Thoracic aorta (tissue), 2 donors: ENCODE results near the gene FAM186B. TPM values are rescaled to one million over a fixed set of nuclear protein-coding genes. Genes with fewer than 3 reads are reported as not detected.
A peak's percentile ranks its signal among the peaks of the same experiment; 100 is the strongest.

Experiments
- ATAC-seq: fragments of 150-250 bp; one replicate; pipeline ENCODE4 v1.8.0; 2017; ENCODE audit warnings: low read depth; ENCODE audit not compliant: insufficient number of reproducible peaks, low FRiP score
- DNase-seq: peaks from one replicate; pipeline ENCODE4 v3.0.0-alpha.2; 2020; ENCODE audit warnings: low spot score
- H3K27ac ChIP-seq, 2 donors: fragments of 200-600 bp; sonication (generic); 1 replicate in 1 of 2; 2 replicates in 1 of 2; pipeline ENCODE4 v1.5.1; 2016; ENCODE audit warnings: mild to moderate bottlenecking in 2 of 2, moderate library complexity in 2 of 2
- H3K27me3 ChIP-seq: fragments of 200-600 bp; sonication (generic); replicated peaks from 2 replicates; pipeline ENCODE4 v1.6.0; 2016; ENCODE audit warnings: mild to moderate bottlenecking; ENCODE audit not compliant: insufficient read depth
- H3K36me3 ChIP-seq: fragments of 200-600 bp; sonication (generic); one replicate; pipeline ENCODE4 v1.5.1; 2016
- H3K4me1 ChIP-seq, 2 donors: fragments of 200-600 bp; sonication (generic); 1 replicate in 1 of 2; 2 replicates in 1 of 2; pipeline versions ENCODE4 v1.5.1 to v1.6.0; 2016; ENCODE audit warnings: low read depth in 2 of 2, mild to moderate bottlenecking in 1 of 2; ENCODE audit not compliant: control insufficient read depth in 1 of 2
- H3K4me3 ChIP-seq: fragments of 200-600 bp; sonication (generic); 2 replicates; pipeline ENCODE4 v1.5.1; 2016; ENCODE audit warnings: mild to moderate bottlenecking
- H3K9me3 ChIP-seq: fragments of 200-600 bp; sonication (generic); 2 replicates; pipeline ENCODE4 v1.5.1; 2016
- total RNA-seq, 2 donors: library from RNA; depleted of rRNA; stranded (reverse); fragments of >200 nt; gene quantifications; one replicate each; pipeline versions ENCODE4 v1.1.0 to v1.2.3, GENCODE V29; 2016
- TF ChIP-seq, protein P1 (sequence below): fragments of 200-600 bp; sonication (generic); IDR thresholded peaks from one replicate; pipeline ENCODE4 v1.5.1; 2019; ENCODE audit warnings: antibody characterized with exemption

FAM186B gene
- total RNA-seq, 2 donors from 2014 or later = 0.42 to 0.54 TPM

DNA sequence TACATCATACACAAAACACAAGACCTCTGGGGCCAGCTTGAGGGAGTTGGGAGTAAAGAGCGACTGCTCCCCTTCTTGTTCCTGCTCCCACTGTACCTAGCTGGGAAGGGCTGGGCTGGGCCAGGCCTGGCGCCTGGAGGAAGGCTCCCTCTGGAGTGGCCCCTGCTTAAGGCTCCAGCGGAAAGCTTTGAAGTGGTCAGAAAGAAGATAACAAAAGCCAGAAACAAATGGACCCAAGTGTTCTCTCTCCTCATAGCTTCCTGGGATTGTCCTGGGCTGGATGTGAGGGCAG lies 43.2 kb upstream of the FAM186B start:
- DNase-seq (no peak), ATAC-seq (no peak)
- TF ChIP-seq, protein P1, sequence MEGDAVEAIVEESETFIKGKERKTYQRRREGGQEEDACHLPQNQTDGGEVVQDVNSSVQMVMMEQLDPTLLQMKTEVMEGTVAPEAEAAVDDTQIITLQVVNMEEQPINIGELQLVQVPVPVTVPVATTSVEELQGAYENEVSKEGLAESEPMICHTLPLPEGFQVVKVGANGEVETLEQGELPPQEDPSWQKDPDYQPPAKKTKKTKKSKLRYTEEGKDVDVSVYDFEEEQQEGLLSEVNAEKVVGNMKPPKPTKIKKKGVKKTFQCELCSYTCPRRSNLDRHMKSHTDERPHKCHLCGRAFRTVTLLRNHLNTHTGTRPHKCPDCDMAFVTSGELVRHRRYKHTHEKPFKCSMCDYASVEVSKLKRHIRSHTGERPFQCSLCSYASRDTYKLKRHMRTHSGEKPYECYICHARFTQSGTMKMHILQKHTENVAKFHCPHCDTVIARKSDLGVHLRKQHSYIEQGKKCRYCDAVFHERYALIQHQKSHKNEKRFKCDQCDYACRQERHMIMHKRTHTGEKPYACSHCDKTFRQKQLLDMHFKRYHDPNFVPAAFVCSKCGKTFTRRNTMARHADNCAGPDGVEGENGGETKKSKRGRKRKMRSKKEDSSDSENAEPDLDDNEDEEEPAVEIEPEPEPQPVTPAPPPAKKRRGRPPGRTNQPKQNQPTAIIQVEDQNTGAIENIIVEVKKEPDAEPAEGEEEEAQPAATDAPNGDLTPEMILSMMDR = no peak
- H3K4me3 ChIP-seq = no peak overlapping the region
- H3K9me3 ChIP-seq = no peaks in the 10 kb centered on the region
- peak overlapping the region in 1 of 2 donors; percentile 63 for H3K27ac ChIP-seq
- peaks cover 14 to 21% of the 10 kb centered on the region in 2 donors for H3K4me1 ChIP-seq
- H3K36me3 ChIP-seq = peaks cover 21% of the 10 kb centered on the region
- no peaks in the 10 kb centered on the region for H3K27me3 ChIP-seq

- H3K27me3 ChIP-seq = no peaks in the 10 kb centered on the region
- DNase-seq (no peak), ATAC-seq (no peak)
- peaks cover 26% of the 10 kb centered on the region for H3K36me3 ChIP-seq
- H3K4me3 ChIP-seq = no peak overlapping the region
- peaks cover 14 to 21% of the 10 kb centered on the region in 2 donors for H3K4me1 ChIP-seq
- no peaks in the 10 kb centered on the region for H3K9me3 ChIP-seq
- H3K27ac ChIP-seq = peak overlapping the region; percentile 37 to 63
- TF ChIP-seq, protein P1 = no peak
Observed at GRCh38 chr12:49647827-49648711, 42.6 kb upstream of the FAM186B start.

DNA sequence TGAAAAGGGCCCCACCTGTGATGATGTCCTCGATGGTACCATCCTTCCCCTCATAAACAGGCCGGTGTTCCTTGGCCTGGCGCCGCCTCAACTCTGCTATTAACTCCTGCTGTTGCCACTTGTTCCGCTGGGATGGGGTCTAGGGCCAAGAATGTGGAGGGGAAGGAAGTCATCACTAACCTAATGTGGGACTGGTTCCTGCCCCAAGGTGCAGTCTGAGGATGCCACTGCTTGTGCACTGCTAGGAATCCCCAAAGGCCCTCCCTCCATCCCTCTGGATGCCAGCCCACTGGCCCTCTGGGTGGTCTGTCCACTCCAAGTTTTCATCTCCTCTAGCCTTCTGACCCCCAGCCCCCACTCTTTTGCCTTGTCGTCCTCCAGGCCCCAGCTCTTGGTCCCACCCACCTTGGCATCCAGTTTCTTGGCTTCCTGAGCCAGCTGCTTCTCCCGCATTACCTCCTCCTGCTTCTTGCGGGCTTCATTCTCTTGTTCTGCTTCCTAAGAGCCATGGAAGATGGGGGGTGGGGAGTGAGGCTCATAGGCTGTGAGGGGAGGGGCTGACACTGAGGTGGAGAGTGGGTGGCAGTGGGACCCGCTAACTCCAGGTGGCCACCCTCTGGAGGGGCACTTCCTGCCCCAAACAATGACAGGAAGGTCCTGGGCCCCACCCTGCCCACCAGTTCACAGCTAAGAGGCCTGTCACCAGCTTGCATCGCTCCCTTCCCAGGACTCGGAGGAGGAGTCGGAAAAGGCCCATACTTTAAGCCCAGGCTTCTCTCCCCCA lies 41.6 kb upstream of the FAM186B start:
- ATAC-seq (no peak), DNase-seq (no peak)
- TF ChIP-seq, protein P1 = no peak
- Histone ChIP-seq H3K4me1 (peaks cover 14 to 21% of the 10 kb centered on the region in 2 donors), H3K27me3 (no peaks in the 10 kb centered on the region), H3K27ac (peak overlapping the region; percentile 37 to 63), H3K4me3 (no peak overlapping the region), H3K9me3 (no peaks in the 10 kb centered on the region), H3K36me3 (peaks cover 33% of the 10 kb centered on the region)

GRCh38 chr12:49646331-49646830 lies 40.9 kb upstream of the FAM186B start:
- DNase-seq (no peak), ATAC-seq (no peak)
- no peak overlapping the region for H3K27ac ChIP-seq
- no peaks in the 10 kb centered on the region for H3K9me3 ChIP-seq
- peaks cover 14 to 21% of the 10 kb centered on the region in 2 donors for H3K4me1 ChIP-seq
- no peak overlapping the region for H3K4me3 ChIP-seq
- H3K27me3 ChIP-seq = no peaks in the 10 kb centered on the region
- peaks cover 33% of the 10 kb centered on the region for H3K36me3 ChIP-seq
- TF ChIP-seq, protein P1 = no peak
